Measurements from ENCODE around the gene TALDO1. TPM values are rescaled to one million over a fixed set of nuclear protein-coding genes. Genes with fewer than 3 reads are reported as not detected.
A peak's percentile ranks its signal among the peaks of the same experiment; 100 is the strongest.

The TALDO1 gene
- total and polyA plus RNA-seq, 2 experiments from 2014 or later: 353 to 402 TPM

- Mint-ChIP-seq H3K27me3 (ENCODE audit: insufficient read depth, low read depth, poor library complexity) (peaks cover 15% of the 10 kb centered on the region), H3K36me3 (ENCODE audit: low read depth) (peaks cover 6% of the 10 kb centered on the region; the same call in 2 of the 3 replicates), H3K4me1 (peaks cover 24% of the 10 kb centered on the region), H3K9me3 (no peaks in the 10 kb centered on the region), H3K4me3 (peak within 1 kb of the TSS; percentile 56), H3K27ac (no peak within 1 kb of the TSS)
- H3K79me2 ChIP-seq (replicated peaks; ENCODE audit: insufficient read depth): no peaks in the 10 kb centered on the region
- H2AFZ ChIP-seq: no peak within 1 kb of the TSS
- no peaks in the 10 kb centered on the region for H3K36me3 ChIP-seq (ENCODE audit: insufficient read depth)
- peak within 1 kb of the TSS; percentile 51 for H3K4me3 ChIP-seq
- H3K9me2 ChIP-seq (ENCODE audit: insufficient read depth): no peaks in the 10 kb centered on the region
- no peaks in the 10 kb centered on the region for H3K27me3 ChIP-seq (ENCODE audit: insufficient read depth)
- TF ChIP-seq STAT1 (IDR thresholded peaks at IDR 0.05; ENCODE audit: unreplicated experiment) (no peak), NANOG (IDR thresholded peaks at IDR 0.05; ENCODE audit: borderline replicate concordance) (no peak)
- peaks cover 15% of the 10 kb centered on the region; the same call in 1 of the 2 replicates for H3K4me1 ChIP-seq (ENCODE audit: insufficient read depth)
- peak; percentile 79 for DNase-seq (ENCODE audit: low spot score)
- H3K27ac ChIP-seq (ENCODE audit: low read depth): no peak within 1 kb of the TSS
- peaks cover 7% of the 10 kb centered on the region for H4K20me1 ChIP-seq (replicated peaks; ENCODE audit: insufficient read depth)
- H3F3A ChIP-seq (replicated peaks; ENCODE audit: low read depth): peaks cover 13% of the 10 kb centered on the region
- H3K4me2 ChIP-seq: peak within 1 kb of the TSS; percentile 83
- peak; percentile 17 for ATAC-seq
Measured at GRCh38 chr11:789943-790342, 42.7 kb downstream of the TALDO1 start, which contains the start of gene CEND1. TSS of gene CEND1 (minus strand) at chr11:790090. CDS start at chr11:788576, 1,514 bp downstream.

- Histone ChIP-seq H2AFZ (no peak overlapping the region), H3K4me2 (peak overlapping the region; percentile 83), H3K27ac (ENCODE audit: low read depth) (0 out of 2 replicates have a peak overlapping the region, but pooled peaks have one; percentile 26), H3K79me2 (replicated peaks; ENCODE audit: insufficient read depth) (no peaks in the 10 kb centered on the region), H3K36me3 (ENCODE audit: insufficient read depth) (no peaks in the 10 kb centered on the region), H3F3A (replicated peaks; ENCODE audit: low read depth) (peaks cover 13% of the 10 kb centered on the region), H3K4me3 (peak overlapping the region; percentile 51), H3K9me2 (ENCODE audit: insufficient read depth) (no peaks in the 10 kb centered on the region), H3K27me3 (ENCODE audit: insufficient read depth) (no peaks in the 10 kb centered on the region), H4K20me1 (replicated peaks; ENCODE audit: insufficient read depth) (peaks cover 3% of the 10 kb centered on the region; the same call in 1 of the 2 replicates), H3K4me1 (ENCODE audit: insufficient read depth) (peaks cover 15% of the 10 kb centered on the region; the same call in 1 of the 2 replicates)
- TF ChIP-seq, protein P1, sequence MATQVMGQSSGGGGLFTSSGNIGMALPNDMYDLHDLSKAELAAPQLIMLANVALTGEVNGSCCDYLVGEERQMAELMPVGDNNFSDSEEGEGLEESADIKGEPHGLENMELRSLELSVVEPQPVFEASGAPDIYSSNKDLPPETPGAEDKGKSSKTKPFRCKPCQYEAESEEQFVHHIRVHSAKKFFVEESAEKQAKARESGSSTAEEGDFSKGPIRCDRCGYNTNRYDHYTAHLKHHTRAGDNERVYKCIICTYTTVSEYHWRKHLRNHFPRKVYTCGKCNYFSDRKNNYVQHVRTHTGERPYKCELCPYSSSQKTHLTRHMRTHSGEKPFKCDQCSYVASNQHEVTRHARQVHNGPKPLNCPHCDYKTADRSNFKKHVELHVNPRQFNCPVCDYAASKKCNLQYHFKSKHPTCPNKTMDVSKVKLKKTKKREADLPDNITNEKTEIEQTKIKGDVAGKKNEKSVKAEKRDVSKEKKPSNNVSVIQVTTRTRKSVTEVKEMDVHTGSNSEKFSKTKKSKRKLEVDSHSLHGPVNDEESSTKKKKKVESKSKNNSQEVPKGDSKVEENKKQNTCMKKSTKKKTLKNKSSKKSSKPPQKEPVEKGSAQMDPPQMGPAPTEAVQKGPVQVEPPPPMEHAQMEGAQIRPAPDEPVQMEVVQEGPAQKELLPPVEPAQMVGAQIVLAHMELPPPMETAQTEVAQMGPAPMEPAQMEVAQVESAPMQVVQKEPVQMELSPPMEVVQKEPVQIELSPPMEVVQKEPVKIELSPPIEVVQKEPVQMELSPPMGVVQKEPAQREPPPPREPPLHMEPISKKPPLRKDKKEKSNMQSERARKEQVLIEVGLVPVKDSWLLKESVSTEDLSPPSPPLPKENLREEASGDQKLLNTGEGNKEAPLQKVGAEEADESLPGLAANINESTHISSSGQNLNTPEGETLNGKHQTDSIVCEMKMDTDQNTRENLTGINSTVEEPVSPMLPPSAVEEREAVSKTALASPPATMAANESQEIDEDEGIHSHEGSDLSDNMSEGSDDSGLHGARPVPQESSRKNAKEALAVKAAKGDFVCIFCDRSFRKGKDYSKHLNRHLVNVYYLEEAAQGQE (IDR thresholded peaks at IDR 0.05; ENCODE audit: unreplicated experiment): no peak
- peak; percentile 48 for TF ChIP-seq POLR2AphosphoS5 (IDR thresholded peaks at IDR 0.05; ENCODE audit: low read depth)
- Mint-ChIP-seq H3K9me3 (no peaks in the 10 kb centered on the region), H3K36me3 (ENCODE audit: low read depth) (peaks cover 6% of the 10 kb centered on the region; the same call in 1 of the 3 replicates), H3K4me3 (peak overlapping the region; percentile 27; the same call in 2 of the 3 replicates), H3K27me3 (ENCODE audit: insufficient read depth, low read depth, poor library complexity) (peaks cover 14% of the 10 kb centered on the region), H3K27ac (no peak overlapping the region), H3K4me1 (peaks cover 24% of the 10 kb centered on the region)
- ATAC-seq: peak; percentile 82
- peak; percentile 86 for DNase-seq (ENCODE audit: low spot score)
Measured at GRCh38 chr11:790721-791564, 43.7 kb downstream of the TALDO1 start.
